Mesothelial cell of epicardium (in vitro differentiated cells): ENCODE results near the gene MEIS2. TPM values are rescaled to one million over a fixed set of nuclear protein-coding genes. Genes with fewer than 3 reads are reported as not detected.

Source experiments
- DNase-seq, 2 experiments: peaks; one replicate each; pipeline ENCODE4 v3.0.0; 2021; ENCODE audit warnings: low spot score in 2 of 2; ENCODE audit not compliant: unreplicated experiment in 2 of 2
- H3K27ac Mint-ChIP-seq: 2 replicates; pipeline ENCODE4 v1.8.0; 2021; ENCODE audit warnings: mixed read lengths
- H3K27me3 Mint-ChIP-seq: 2 replicates; pipeline ENCODE4 v1.8.0; 2021; ENCODE audit warnings: low read depth, mixed read lengths
- H3K36me3 Mint-ChIP-seq: 2 replicates; pipeline ENCODE4 v1.8.0; 2021; ENCODE audit warnings: mixed read lengths
- H3K4me1 Mint-ChIP-seq: 2 replicates; pipeline ENCODE4 v1.8.0; 2021; ENCODE audit warnings: mixed read lengths
- H3K4me3 Mint-ChIP-seq: 2 replicates; pipeline ENCODE4 v1.8.0; 2021; ENCODE audit warnings: mild to moderate bottlenecking, moderate library complexity, mixed read lengths
- H3K9me3 Mint-ChIP-seq: 2 replicates; pipeline ENCODE4 v1.8.0; 2021; ENCODE audit warnings: mixed read lengths
- total RNA-seq: library from RNA; stranded (reverse); gene quantifications from 3 replicates; pipeline ENCODE4 v1.2.1, GENCODE V29; 2021
- TF ChIP-seq, protein P1 (sequence below): fragments of 200-600 bp; sonication (generic); IDR thresholded peaks from one replicate; pipeline ENCODE4 v1.5.0; 2021; ENCODE audit warnings: antibody characterized with exemption; ENCODE audit not compliant: unreplicated experiment

The MEIS2 gene
- total RNA-seq, 1 donor from 2014 or later: 397 TPM

DNA sequence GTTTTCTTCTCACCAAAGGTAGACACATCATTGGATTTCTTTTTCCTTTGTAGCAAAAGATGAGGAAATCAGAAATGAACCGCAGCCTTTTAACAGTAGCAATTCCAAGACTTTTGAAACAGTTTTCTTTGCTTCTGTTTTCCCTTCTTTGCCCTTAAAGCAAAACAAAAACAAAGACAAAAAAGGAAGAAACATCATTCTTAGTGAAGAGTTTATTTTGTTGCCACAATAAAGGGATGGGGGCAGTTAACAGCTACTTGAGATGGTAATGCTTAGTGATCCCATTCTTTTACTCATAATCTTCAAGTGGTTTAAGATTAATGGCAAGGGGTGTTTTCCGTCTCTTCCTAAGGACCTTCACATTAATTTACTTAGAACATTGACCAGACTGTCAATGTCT, 218.8 kb downstream of the MEIS2 start:
- peak overlapping the region; percentile 76 for H3K4me3 Mint-ChIP-seq
- H3K4me1 Mint-ChIP-seq: peaks cover 97% of the 10 kb centered on the region
- no peaks in the 10 kb centered on the region for H3K36me3 Mint-ChIP-seq
- no peaks in the 10 kb centered on the region for H3K9me3 Mint-ChIP-seq
- H3K27me3 Mint-ChIP-seq: no peaks in the 10 kb centered on the region
- peak overlapping the region; percentile 98 for H3K27ac Mint-ChIP-seq
- TF ChIP-seq, protein P1, sequence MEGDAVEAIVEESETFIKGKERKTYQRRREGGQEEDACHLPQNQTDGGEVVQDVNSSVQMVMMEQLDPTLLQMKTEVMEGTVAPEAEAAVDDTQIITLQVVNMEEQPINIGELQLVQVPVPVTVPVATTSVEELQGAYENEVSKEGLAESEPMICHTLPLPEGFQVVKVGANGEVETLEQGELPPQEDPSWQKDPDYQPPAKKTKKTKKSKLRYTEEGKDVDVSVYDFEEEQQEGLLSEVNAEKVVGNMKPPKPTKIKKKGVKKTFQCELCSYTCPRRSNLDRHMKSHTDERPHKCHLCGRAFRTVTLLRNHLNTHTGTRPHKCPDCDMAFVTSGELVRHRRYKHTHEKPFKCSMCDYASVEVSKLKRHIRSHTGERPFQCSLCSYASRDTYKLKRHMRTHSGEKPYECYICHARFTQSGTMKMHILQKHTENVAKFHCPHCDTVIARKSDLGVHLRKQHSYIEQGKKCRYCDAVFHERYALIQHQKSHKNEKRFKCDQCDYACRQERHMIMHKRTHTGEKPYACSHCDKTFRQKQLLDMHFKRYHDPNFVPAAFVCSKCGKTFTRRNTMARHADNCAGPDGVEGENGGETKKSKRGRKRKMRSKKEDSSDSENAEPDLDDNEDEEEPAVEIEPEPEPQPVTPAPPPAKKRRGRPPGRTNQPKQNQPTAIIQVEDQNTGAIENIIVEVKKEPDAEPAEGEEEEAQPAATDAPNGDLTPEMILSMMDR: no peak
- DNase-seq: no peak

DNA sequence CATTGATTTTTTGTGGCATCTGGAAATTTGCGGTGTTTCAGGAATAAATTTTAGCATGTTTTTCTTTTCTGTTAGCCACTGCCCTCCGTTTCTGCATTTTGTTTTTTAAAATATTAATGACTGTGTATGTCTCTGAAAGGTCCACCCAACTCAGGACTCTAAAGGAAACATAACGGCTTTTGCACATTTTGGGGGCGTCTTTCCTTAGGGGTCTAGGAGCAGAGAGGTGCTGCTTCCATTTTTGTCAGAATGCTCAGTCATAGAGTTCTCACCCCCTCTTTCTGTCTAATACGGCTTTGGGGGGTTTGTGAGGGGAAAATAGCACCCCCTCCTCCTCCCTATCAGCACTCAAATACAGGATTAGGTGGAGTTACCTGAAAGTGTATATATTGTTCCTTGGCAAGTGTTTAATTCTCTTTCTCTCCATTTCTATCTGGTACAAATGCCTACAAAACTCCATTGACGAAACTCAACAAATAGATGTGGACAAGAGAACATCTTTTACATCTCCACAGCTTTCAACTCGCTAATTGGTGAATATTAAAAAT, 219.4 kb downstream of the MEIS2 start:
- peaks cover 95% of the 10 kb centered on the region for H3K4me1 Mint-ChIP-seq
- peak overlapping the region; percentile 76 for H3K4me3 Mint-ChIP-seq
- TF ChIP-seq, protein P1: no peak
- peak overlapping the region; percentile 98 for H3K27ac Mint-ChIP-seq
- DNase-seq: no peak
- H3K9me3 Mint-ChIP-seq: no peaks in the 10 kb centered on the region
- H3K27me3 Mint-ChIP-seq: no peaks in the 10 kb centered on the region
- no peaks in the 10 kb centered on the region for H3K36me3 Mint-ChIP-seq

DNA sequence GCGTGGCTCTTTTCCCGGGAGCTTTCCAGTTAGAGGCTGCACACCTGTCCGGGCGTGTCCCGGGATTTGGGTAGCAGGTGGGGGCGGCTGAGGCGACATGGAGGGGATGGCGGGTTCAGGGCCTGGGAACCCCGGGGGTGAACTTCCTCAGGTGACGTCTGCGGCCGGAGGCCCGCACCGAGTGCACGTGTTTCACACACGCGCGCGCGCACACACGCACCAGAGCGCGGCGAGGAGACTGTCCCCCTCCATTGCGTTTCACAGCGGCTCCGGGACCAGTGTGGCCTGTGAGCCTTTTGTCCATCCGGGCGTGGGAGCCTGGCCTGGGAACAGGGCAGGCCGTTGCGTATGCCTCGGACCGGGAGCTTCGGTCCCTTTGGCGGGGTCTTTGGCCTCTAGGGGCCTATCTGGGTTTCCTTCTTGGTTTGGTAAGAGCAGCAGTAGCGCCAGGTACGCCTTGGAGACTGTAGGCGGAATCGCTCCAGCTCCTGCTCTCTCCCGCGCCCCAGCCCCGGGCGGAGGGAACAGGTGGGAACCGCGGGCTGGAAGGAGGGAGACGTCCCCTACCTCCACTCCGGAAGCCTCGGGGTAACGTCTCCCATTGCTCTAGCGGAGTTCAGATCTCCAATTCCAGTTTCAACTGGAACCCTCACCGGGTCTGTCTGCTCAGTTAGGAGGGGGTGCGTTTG, 220.0 kb downstream of the MEIS2 start:
- peak overlapping the region; percentile 98 for H3K27ac Mint-ChIP-seq
- H3K27me3 Mint-ChIP-seq: no peaks in the 10 kb centered on the region
- no peaks in the 10 kb centered on the region for H3K9me3 Mint-ChIP-seq
- H3K4me3 Mint-ChIP-seq: peak overlapping the region; percentile 76
- peak in 1 of 2 experiments; percentile 35 for DNase-seq
- H3K4me1 Mint-ChIP-seq: peaks cover 95% of the 10 kb centered on the region
- H3K36me3 Mint-ChIP-seq: no peaks in the 10 kb centered on the region
- TF ChIP-seq, protein P1: peak; percentile 11

DNA sequence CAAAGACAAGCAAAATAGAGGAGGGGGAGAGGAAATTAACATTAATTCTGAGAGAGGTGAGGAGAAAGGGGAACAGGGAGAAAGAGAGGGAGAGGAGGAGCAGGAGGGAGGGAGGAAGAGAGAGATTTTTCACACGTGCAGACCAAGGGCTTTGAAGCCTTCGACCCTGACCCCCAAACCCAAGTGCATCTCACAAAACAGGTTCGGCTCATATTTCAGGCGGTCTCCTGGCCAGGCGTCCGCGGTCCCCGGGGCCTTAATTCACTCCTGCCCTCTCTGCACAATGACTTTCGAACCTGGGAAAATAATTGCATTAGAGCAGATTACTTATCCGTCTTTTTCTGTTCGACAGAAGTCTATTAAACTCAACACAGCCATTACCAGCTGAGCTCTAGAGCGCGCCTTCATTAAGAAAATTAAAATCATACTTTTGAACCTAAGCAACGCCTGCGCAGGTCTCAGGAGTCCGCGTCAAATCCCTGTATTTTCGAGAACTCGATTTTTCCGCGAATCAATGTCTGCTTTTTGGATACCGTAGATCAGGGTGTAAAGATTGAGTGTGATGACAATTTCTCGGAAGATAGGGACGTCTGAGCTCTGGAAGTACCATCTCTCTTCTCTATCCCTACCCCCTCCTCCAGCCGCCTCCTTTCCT, 220.7 kb downstream of the MEIS2 start:
- Mint-ChIP-seq H3K27me3 (no peaks in the 10 kb centered on the region), H3K27ac (peak overlapping the region; percentile 98), H3K36me3 (no peaks in the 10 kb centered on the region), H3K9me3 (no peaks in the 10 kb centered on the region), H3K4me1 (peaks cover 94% of the 10 kb centered on the region), H3K4me3 (peak overlapping the region; percentile 76)
- DNase-seq: no peak
- TF ChIP-seq, protein P1: no peak

DNA sequence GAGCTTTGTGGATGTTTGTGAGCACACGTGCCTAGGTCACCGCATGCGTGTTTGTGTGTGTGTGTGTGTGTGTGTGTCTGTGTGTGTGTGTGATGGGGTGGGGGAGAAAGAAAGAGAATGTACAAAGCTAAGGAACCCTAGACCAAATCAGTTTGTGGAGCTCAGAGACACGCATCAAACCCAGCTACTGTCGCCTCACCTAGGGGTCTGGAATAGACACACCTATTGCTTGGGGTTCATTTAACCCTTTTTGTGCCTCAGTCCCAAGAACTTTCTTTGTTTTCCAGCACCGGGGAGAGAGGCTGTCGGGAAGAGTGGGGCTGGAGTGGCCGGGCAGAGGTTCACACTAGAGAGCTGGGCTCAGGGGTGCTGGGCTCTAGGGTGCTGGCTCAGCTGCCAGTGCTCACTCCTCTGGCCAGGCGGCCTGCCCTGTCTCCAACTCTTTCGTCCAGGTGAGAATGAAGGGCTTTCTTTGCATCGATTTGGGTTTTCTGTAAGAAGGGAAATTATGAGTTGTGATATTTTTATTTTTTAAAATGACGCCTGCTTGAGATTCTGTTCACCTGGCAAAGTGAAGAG, 221.6 kb downstream of the MEIS2 start:
- no peaks in the 10 kb centered on the region for H3K27me3 Mint-ChIP-seq
- H3K27ac Mint-ChIP-seq: peak overlapping the region; percentile 98
- TF ChIP-seq, protein P1: no peak
- DNase-seq: no peak
- no peaks in the 10 kb centered on the region for H3K9me3 Mint-ChIP-seq
- peaks cover 85% of the 10 kb centered on the region for H3K4me1 Mint-ChIP-seq
- peaks cover under 1% of the 10 kb centered on the region for H3K36me3 Mint-ChIP-seq
- H3K4me3 Mint-ChIP-seq: peak overlapping the region; percentile 40
